Measurements from ENCODE around the gene FBXO9.

GRCh38 chr6:53074347-53074746, 9.1 kb downstream of the FBXO9 start:
- TF ChIP-seq CTCF (IDR thresholded peaks at IDR 0.05): no peak
- TF ChIP-seq POLR2A (IDR thresholded peaks at IDR 0.05; ENCODE audit: low read length): no peak
- no peak for TF ChIP-seq RCOR1 (IDR thresholded peaks at IDR 0.05; ENCODE audit: low read depth, low read length)
- TF ChIP-seq POLR2AphosphoS2 (conservative IDR thresholded peaks at IDR 0.05; ENCODE audit: low read length): no peak
- TF ChIP-seq EHMT2 (IDR thresholded peaks at IDR 0.05; ENCODE audit: low read depth): no peak
- TF ChIP-seq JUN (IDR thresholded peaks at IDR 0.05): no peak
- no peak for TF ChIP-seq RAD21 (conservative IDR thresholded peaks at IDR 0.05 in 1 of 2, IDR thresholded peaks at IDR 0.05 in 1 of 2)
- TF ChIP-seq E2F6 (IDR thresholded peaks at IDR 0.05; ENCODE audit: borderline replicate concordance, low read depth): no peak
- TF ChIP-seq ATOH8 (CRISPR knock-in tag; IDR thresholded peaks at IDR 0.05; ENCODE audit: low read depth): no peak
